K562 (cell line): ENCODE results near the gene SDK1. TPM values are rescaled to one million over a fixed set of nuclear protein-coding genes. Genes with fewer than 3 reads are reported as not detected.

ENCODE experiments used
- ATAC-seq: fragments of 200-7000 bp; cut with Tn5 transposase; 3 replicates; pipeline ENCODE4 v1.9.1; 2020; ENCODE audit warnings: moderate library complexity
- BruUV-seq: library from RNA; stranded (reverse); fragments of 400-500 nt; replicated peaks from 2 replicates; lab custom pipeline; 2021; lab: Mats Ljungman, UMichigan
- CTCF ChIA-PET: fragments of 300-600 bp; formaldehyde crosslinking; extraction: SDS; loops from one replicate; lab custom pipeline; 2021; ENCODE audit warnings: low intra/inter-chr PET ratio; lab: Yijun Ruan, JAX
- POLR2A ChIA-PET: fragments of 300-600, 350-650 bp; sonication (Branson Sonifier 250); formaldehyde crosslinking; extraction: SDS; loops from one replicate; lab custom pipeline; 2021; ENCODE audit warnings: antibody characterized with exemption, inconsistent platforms; lab: Yijun Ruan, JAX
- DNase-seq, 4 experiments: peaks; one replicate each; pipeline versions ENCODE4 v3.0.0 to v3.0.0-alpha.2; 2011 to 2018; ENCODE audit warnings: low spot score in 3 of 4, mixed read lengths in 3 of 4; ENCODE audit errors: extremely low read depth in 1 of 4
- FAIRE-seq: peaks from 2 replicates; lab custom pipeline; 2011; peaks lifted over from hg19 to GRCh38; lab: Jason Lieb, UNC
- H2AFZ ChIP-seq: 2 replicates; pipeline ENCODE4 v1.6.0; 2011; ENCODE audit warnings: low read depth, low read length, control low read depth, inconsistent platforms
- H3K27ac ChIP-seq: fragments of 200-600 bp; 3 replicates; pipeline ENCODE4 v1.8.0; 2011; ENCODE audit warnings: low read depth, mild to moderate bottlenecking, control low read depth, inconsistent platforms, low read length, moderate library complexity, mixed read lengths; ENCODE audit errors: extremely low read depth
- H3K27me3 ChIP-seq, 2 experiments: fragments of 300-600 bp in 1 of 2; 2 replicates in 1 of 2; 3 replicates in 1 of 2; pipeline versions ENCODE4 v1.6.0 to v1.8.0; 2011; ENCODE audit warnings: inconsistent platforms in 2 of 2, low read length in 2 of 2, mild to moderate bottlenecking in 1 of 2, mixed read lengths in 1 of 2, moderate library complexity in 1 of 2; ENCODE audit not compliant: control insufficient read depth in 2 of 2, insufficient read depth in 2 of 2
- H3K36me3 ChIP-seq: fragments of 300-600 bp; 3 replicates; pipeline ENCODE4 v1.8.0; 2011; ENCODE audit warnings: mild to moderate bottlenecking, low read length, inconsistent platforms; ENCODE audit not compliant: control insufficient read depth, insufficient read depth
- H3K4me1 ChIP-seq, 2 experiments: fragments of 200-600 bp in 1 of 2; replicated peaks in 1 of 2; 2 replicates in 1 of 2; 3 replicates in 1 of 2; pipeline versions ENCODE4 v1.5.1 to v1.8.0; 2011; ENCODE audit warnings: inconsistent platforms in 2 of 2, low read length in 2 of 2, mild to moderate bottlenecking in 1 of 2, mixed read lengths in 1 of 2, moderate library complexity in 1 of 2; ENCODE audit not compliant: control insufficient read depth in 2 of 2, insufficient read depth in 2 of 2
- H3K4me2 ChIP-seq: 2 replicates; pipeline ENCODE4 v1.6.1; 2011; ENCODE audit warnings: low read length, control low read depth, inconsistent platforms, mixed read lengths; ENCODE audit not compliant: insufficient read depth
- H3K4me3 ChIP-seq: fragments of 200-600 bp; sonication (generic), shearing (Covaris generic); 2 replicates; pipeline ENCODE4 v1.5.1; 2016; ENCODE audit warnings: control low read depth, inconsistent platforms
- H3K79me2 ChIP-seq: fragments of 200-600 bp; 3 replicates; pipeline ENCODE4 v1.8.0; 2011; ENCODE audit warnings: low read length, inconsistent platforms; ENCODE audit not compliant: control insufficient read depth, insufficient read depth
- H3K9ac ChIP-seq, 2 experiments: 2 replicates each; pipeline versions ENCODE4 v1.6.0 to v1.6.1; 2011; ENCODE audit warnings: low read depth in 2 of 2, low read length in 2 of 2, control low read depth in 1 of 2, inconsistent platforms in 1 of 2, mild to moderate bottlenecking in 1 of 2, mixed read lengths in 1 of 2; ENCODE audit not compliant: insufficient read depth in 1 of 2
- H3K9me1 ChIP-seq: one replicate; pipeline ENCODE4 v1.6.0; 2011; ENCODE audit warnings: inconsistent platforms, mild to moderate bottlenecking, low read length, moderate library complexity; ENCODE audit not compliant: control insufficient read depth, insufficient read depth
- H3K9me3 ChIP-seq: replicated peaks from 2 replicates; pipeline ENCODE4 v1.5.1; 2011; ENCODE audit warnings: low read depth, low read length, inconsistent platforms; ENCODE audit not compliant: control insufficient read depth, insufficient read depth
- H4K20me1 ChIP-seq: replicated peaks from 2 replicates; pipeline ENCODE4 v1.6.1; 2011; ENCODE audit warnings: low read length, inconsistent platforms, mixed read lengths; ENCODE audit not compliant: control insufficient read depth, insufficient read depth
- HSF4 ChIP-seq: fragments of 250-450 bp; sonication (Bioruptor Pico); IDR thresholded peaks from 2 replicates; pipeline ENCODE4 v2.1.2; 2022; ENCODE audit warnings: mild to moderate bottlenecking, moderate library complexity, borderline replicate concordance
- KDM4B ChIP-seq, 2 experiments: fragments of 450-650 bp in 1 of 2; sonication (generic) in 1 of 2; IDR thresholded peaks; 2 replicates each; pipeline ENCODE4 v1.6.1; 2016 to 2017; ENCODE audit warnings: borderline replicate concordance in 2 of 2, antibody characterized with exemption in 1 of 2, low read depth in 1 of 2, mild to moderate bottlenecking in 1 of 2
- MED1 ChIP-seq: sonication (generic); formaldehyde crosslinking; IDR thresholded peaks from 2 replicates; pipeline ENCODE4 v1.8.1; 2023; ENCODE audit warnings: missing genetic modification reagents, borderline replicate concordance
- PHF21A ChIP-seq: fragments of 450-650 bp; IDR thresholded peaks from 2 replicates; pipeline ENCODE4 v1.6.1; 2017; ENCODE audit warnings: low read depth, borderline replicate concordance
- TRIM28 ChIP-seq: fragments of 450-650 bp; IDR thresholded peaks from 2 replicates; pipeline ENCODE4 v1.6.1; 2017
- ZNF174 ChIP-seq: fragments of 250-450 bp; sonication (Bioruptor Pico); IDR thresholded peaks from 2 replicates; pipeline ENCODE4 v1.4.0; 2020; ENCODE audit warnings: mild to moderate bottlenecking
- ZNF695 ChIP-seq: fragments of 450-650 bp; formaldehyde crosslinking; IDR thresholded peaks from 2 replicates; pipeline ENCODE4 v1.4.0; 2020; ENCODE audit warnings: mild to moderate bottlenecking, moderate library complexity
- WGBS: fragments of 100-300 bp; shearing (Covaris generic); methylation state at CpG from one replicate; pipeline ENCODE4 v1.1.6; 2016; ENCODE audit warnings: low coverage, mixed read lengths; ENCODE audit not compliant: insufficient coverage; ENCODE audit errors: missing lambda C conversion rate; 5-methylcytosine and 5-hydroxymethylcytosine counted together
- in situ Hi-C: fragments of 300-500 bp; cut with MboI; formaldehyde crosslinking; loops from 4 replicates; pipeline ENCODE4 v1.15.0; 2018; ENCODE audit warnings: inconsistent platforms, mixed read lengths
- intact Hi-C: fragments of 100-400 bp; cut with micrococcal nuclease; formaldehyde crosslinking; loops from 2 replicates; pipeline ENCODE4 v1.14.2; 2022
- polyA plus RNA-seq, 8 experiments: library from polyadenylated mRNA; depleted of rRNA in 4 of 8; stranded (reverse) in 5 of 8; unstranded in 3 of 8; fragments of >200 nt; fragmentation: Nextera tagmentation in 2 of 8; fragmentation: Illumina TruSeq in 1 of 8; extraction: Ambion mirVana in 2 of 8; extraction: Trizol in 1 of 8; gene quantifications; 2 replicates each; pipeline versions ENCODE4 v1.2.1 to v1.2.3, GENCODE V29; 2011 to 2014; ENCODE audit warnings: inconsistent platforms in 1 of 8, missing spikeins in 1 of 8
- total RNA-seq, 7 experiments: library from RNA; depleted of rRNA in 6 of 7; stranded (reverse); fragments of >200 nt in 6 of 7; fragmentation: Illumina TruSeq in 2 of 7; extraction: Trizol in 2 of 7; gene quantifications; 2 replicates each; pipeline versions ENCODE4 v1.2.1 to v1.2.3, GENCODE V29; 2011 to 2021; ENCODE audit warnings: low replicate concordance in 1 of 7
- TF ChIP-seq, protein P1 (sequence below): fragments of 450-650 bp; formaldehyde crosslinking; IDR thresholded peaks from 2 replicates; pipeline ENCODE4 v1.4.0; 2020; ENCODE audit warnings: mild to moderate bottlenecking, moderate library complexity

The SDK1 gene
- total and polyA plus RNA-seq, 9 of the 15 experiments (the other 6 are each of a cell fraction or from before 2014, with no cell fraction given), result 0.16 TPM; not detected in 8

DNA sequence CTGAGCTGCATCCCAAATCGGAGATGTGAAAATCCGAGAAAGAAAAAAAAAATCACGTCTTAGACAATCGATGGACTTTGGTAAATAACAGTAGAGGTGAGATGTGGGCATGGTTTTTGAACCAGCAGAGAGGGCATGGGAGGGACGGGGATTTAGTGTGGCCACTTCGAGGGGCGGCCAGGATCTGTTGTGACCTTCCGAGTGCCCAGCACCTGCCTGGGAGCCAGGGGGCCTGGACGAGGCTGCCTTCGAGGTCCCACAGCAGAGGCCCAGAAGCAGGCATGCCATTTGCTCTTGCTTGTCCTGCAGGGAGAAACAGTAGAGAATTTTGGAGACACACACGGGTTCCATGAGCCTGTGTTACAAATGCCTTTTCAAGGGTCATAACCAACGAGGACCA is 911.3 kb downstream of the SDK1 start:
- WGBS, result under 1% methylated on average over 12 of the region's 12 CpGs
- no peaks in the 10 kb centered on the region for H3K36me3 ChIP-seq
- TF ChIP-seq HSF4 (CRISPR knock-in tag) (no peak), MED1 (no peak), TRIM28 (no peak), PHF21A (no peak), KDM4B (IDR thresholded peaks at IDR 0.05; ENCODE audit: borderline replicate concordance in 2 of 2, low read depth in 1 of 2) (no peak), ZNF174 (CRISPR knock-in tag) (no peak), ZNF695 (CRISPR knock-in tag) (no peak)
- TF ChIP-seq, protein P1, sequence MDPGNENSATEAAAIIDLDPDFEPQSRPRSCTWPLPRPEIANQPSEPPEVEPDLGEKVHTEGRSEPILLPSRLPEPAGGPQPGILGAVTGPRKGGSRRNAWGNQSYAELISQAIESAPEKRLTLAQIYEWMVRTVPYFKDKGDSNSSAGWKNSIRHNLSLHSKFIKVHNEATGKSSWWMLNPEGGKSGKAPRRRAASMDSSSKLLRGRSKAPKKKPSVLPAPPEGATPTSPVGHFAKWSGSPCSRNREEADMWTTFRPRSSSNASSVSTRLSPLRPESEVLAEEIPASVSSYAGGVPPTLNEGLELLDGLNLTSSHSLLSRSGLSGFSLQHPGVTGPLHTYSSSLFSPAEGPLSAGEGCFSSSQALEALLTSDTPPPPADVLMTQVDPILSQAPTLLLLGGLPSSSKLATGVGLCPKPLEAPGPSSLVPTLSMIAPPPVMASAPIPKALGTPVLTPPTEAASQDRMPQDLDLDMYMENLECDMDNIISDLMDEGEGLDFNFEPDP (CRISPR knock-in tag), result no peak
- no TSS peak for BruUV-seq
- H3K4me2 ChIP-seq, result no peak overlapping the region
- DNase-seq (no peak), ATAC-seq (no peak), FAIRE-seq (no peak)
- POLR2A ChIA-PET, result interaction anchor here (0.6 to 1.0 kb wide), 2 partner anchors 14 to 18 kb away, joined by 3 read pairs; no protein-coding TSS in a partner anchor
- in situ Hi-C loops, result no loop called here
- H3K79me2 ChIP-seq, result no peaks in the 10 kb centered on the region
- peaks cover 26 to 81% of the 10 kb centered on the region in 2 experiments; a peak in 4 of 5 replicates for H3K27me3 ChIP-seq
- no peaks in the 10 kb centered on the region for H3K9me1 ChIP-seq
- H4K20me1 ChIP-seq, result no peaks in the 10 kb centered on the region; the same call in 1 of the 2 replicates
- intact Hi-C loops, result no loop called here
- no peak overlapping the region for H2AFZ ChIP-seq
- H3K9me3 ChIP-seq, result no peaks in the 10 kb centered on the region
- no peak overlapping the region for H3K9ac ChIP-seq
- H3K4me3 ChIP-seq, result no peak overlapping the region
- CTCF ChIA-PET, result no interaction called here
- H3K4me1 ChIP-seq, result no peaks in the 10 kb centered on the region
- H3K27ac ChIP-seq, result no peak overlapping the region
